ENCODE measurements around the gene ZSCAN2. TPM values are rescaled to one million over a fixed set of nuclear protein-coding genes. Genes with fewer than 3 reads are reported as not detected.

The ZSCAN2 gene
- total RNA-seq, 1 experiment from 2014 or later, result 9.7 TPM

GRCh38 chr15:84659904-84660781 is 59.3 kb downstream of the ZSCAN2 start:
- Histone ChIP-seq H3K9me2 (ENCODE audit: insufficient read depth) (no peaks in the 10 kb centered on the region), H3K4me3 (no peak overlapping the region), H3F3A (ENCODE audit: insufficient read depth, low read depth) (peaks cover 59% of the 10 kb centered on the region; the same call in 1 of the 2 replicates), H3K79me2 (ENCODE audit: low read depth) (0 out of 2 replicates have a peak, but pooled peaks cover 3% of the 10 kb centered on the region), H3K4me2 (no peak overlapping the region), H3K27me3 (ENCODE audit: insufficient read depth, low read depth) (no peaks in the 10 kb centered on the region), H3K9me3 (ENCODE audit: insufficient read depth, low read depth) (no peaks in the 10 kb centered on the region), H4K20me1 (ENCODE audit: insufficient read depth) (no peaks in the 10 kb centered on the region), H3K4me1 (replicated peaks; ENCODE audit: insufficient read depth) (peaks cover 21% of the 10 kb centered on the region), H3K27ac (no peak overlapping the region), H2AFZ (no peak overlapping the region), H3K36me3 (ENCODE audit: low read depth) (no peaks in the 10 kb centered on the region)
- no TSS peak for BruUV-seq (replicated peaks)
- ChIA-PET POLR2A (ENCODE audit: unreplicated experiment) (interaction anchor here (0.7 kb wide), 1 partner anchor 9 kb away, joined by 6 read pairs; no protein-coding TSS in a partner anchor), CTCF (interaction anchor here (0.6 kb wide), 1 partner anchor 57 kb away, joined by 10 read pairs; no protein-coding TSS in a partner anchor)
- TF ChIP-seq CTCF (conservative IDR thresholded peaks at IDR 0.05) (no peak), EZH2 (IDR thresholded peaks at IDR 0.05; ENCODE audit: low read depth) (no peak)
- DNase-seq, result no peak
- intact Hi-C loops (cut with micrococcal nuclease; ENCODE audit: unreplicated experiment), result loop anchor here (5.0 to 10.0 kb wide), 2 partner anchors 87 to 125 kb away; partner anchors contain the start of gene ZNF592

GRCh38 chr15:84661001-84661400 is 60.2 kb downstream of the ZSCAN2 start:
- Histone ChIP-seq H3F3A (ENCODE audit: insufficient read depth, low read depth) (peaks cover 56% of the 10 kb centered on the region; the same call in 1 of the 2 replicates), H3K4me2 (no peak overlapping the region), H4K20me1 (ENCODE audit: insufficient read depth) (no peaks in the 10 kb centered on the region), H2AFZ (no peak overlapping the region), H3K27me3 (ENCODE audit: insufficient read depth, low read depth) (no peaks in the 10 kb centered on the region), H3K27ac (no peak overlapping the region), H3K36me3 (ENCODE audit: low read depth) (0 out of 2 replicates have a peak, but pooled peaks cover 3% of the 10 kb centered on the region), H3K4me1 (replicated peaks; ENCODE audit: insufficient read depth) (peaks cover 21% of the 10 kb centered on the region), H3K4me3 (no peak overlapping the region), H3K9me3 (ENCODE audit: insufficient read depth, low read depth) (no peaks in the 10 kb centered on the region), H3K79me2 (ENCODE audit: low read depth) (0 out of 2 replicates have a peak, but pooled peaks cover 3% of the 10 kb centered on the region), H3K9me2 (ENCODE audit: insufficient read depth) (no peaks in the 10 kb centered on the region)
- CTCF ChIA-PET, result no interaction called here
- DNase-seq, result no peak
- no peak for TF ChIP-seq EZH2 (IDR thresholded peaks at IDR 0.05; ENCODE audit: low read depth)
- no peak for TF ChIP-seq CTCF (conservative IDR thresholded peaks at IDR 0.05)
- POLR2A ChIA-PET (ENCODE audit: unreplicated experiment), result interaction anchor here (0.7 kb wide), 1 partner anchor 10 kb away, joined by 6 read pairs; no protein-coding TSS in a partner anchor
- no TSS peak for BruUV-seq (replicated peaks)
- intact Hi-C loops (cut with micrococcal nuclease; ENCODE audit: unreplicated experiment), result no loop called here

DNA sequence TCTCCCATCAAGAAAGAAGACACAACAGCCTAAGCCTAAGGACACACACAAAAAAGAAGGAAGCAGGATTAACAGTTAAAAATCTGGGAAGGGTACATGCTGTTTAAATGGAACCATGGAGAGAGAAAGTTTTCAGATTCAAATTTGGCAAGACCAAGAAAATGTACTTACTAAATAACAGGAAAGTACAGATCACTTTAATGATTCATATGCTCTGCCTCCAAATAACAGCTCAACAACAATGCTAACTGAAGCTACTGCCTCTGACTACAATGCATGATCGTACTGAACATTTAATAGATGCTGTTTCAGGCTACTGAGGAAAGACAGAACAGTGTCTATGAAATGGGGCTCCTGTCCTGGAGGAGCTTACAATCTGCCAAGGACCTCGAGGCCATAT is 65.6 kb downstream of the ZSCAN2 start:
- no peak for TF ChIP-seq EZH2 (IDR thresholded peaks at IDR 0.05; ENCODE audit: low read depth)
- TF ChIP-seq CTCF (conservative IDR thresholded peaks at IDR 0.05), result no peak
- H3F3A ChIP-seq (ENCODE audit: insufficient read depth, low read depth), result peaks cover 26% of the 10 kb centered on the region; the same call in 1 of the 2 replicates
- peaks cover 38% of the 10 kb centered on the region for H3K36me3 ChIP-seq (ENCODE audit: low read depth)
- H3K27ac ChIP-seq, result no peak overlapping the region
- no peak overlapping the region for H3K4me3 ChIP-seq
- no peaks in the 10 kb centered on the region for H4K20me1 ChIP-seq (ENCODE audit: insufficient read depth)
- POLR2A ChIA-PET (ENCODE audit: unreplicated experiment), result no interaction called here
- no peaks in the 10 kb centered on the region for H3K9me3 ChIP-seq (ENCODE audit: insufficient read depth, low read depth)
- no peaks in the 10 kb centered on the region for H3K79me2 ChIP-seq (ENCODE audit: low read depth)
- intact Hi-C loops (cut with micrococcal nuclease; ENCODE audit: unreplicated experiment), result no loop called here
- no peaks in the 10 kb centered on the region for H3K4me1 ChIP-seq (replicated peaks; ENCODE audit: insufficient read depth)
- DNase-seq, result no peak
- H3K27me3 ChIP-seq (ENCODE audit: insufficient read depth, low read depth), result no peaks in the 10 kb centered on the region
- H3K9me2 ChIP-seq (ENCODE audit: insufficient read depth), result no peaks in the 10 kb centered on the region
- BruUV-seq (replicated peaks), result no TSS peak
- no peak overlapping the region for H2AFZ ChIP-seq
- CTCF ChIA-PET, result no interaction called here
- no peak overlapping the region for H3K4me2 ChIP-seq
